Raji (cell line): ENCODE measurements around the gene SFTPB.

Experiments
- POLR2A ChIP-seq: IDR thresholded peaks from 2 replicates; pipeline ENCODE4 v1.6.1; 2011; ENCODE audit warnings: low read depth, low read length, control low read depth; ENCODE audit not compliant: insufficient read depth

SFTPB gene

GRCh38 chr2:85653996-85654395, 14.0 kb downstream of the SFTPB start:
- TF ChIP-seq POLR2A = no peak

GRCh38 chr2:85652056-85652455, 15.9 kb downstream of the SFTPB start:
- TF ChIP-seq POLR2A = no peak

- no peak for TF ChIP-seq POLR2A
Observed at GRCh38 chr2:85651097-85651496, 16.9 kb downstream of the SFTPB start.

GRCh38 chr2:85650456-85650855, 17.5 kb downstream of the SFTPB start:
- no peak for TF ChIP-seq POLR2A

DNA sequence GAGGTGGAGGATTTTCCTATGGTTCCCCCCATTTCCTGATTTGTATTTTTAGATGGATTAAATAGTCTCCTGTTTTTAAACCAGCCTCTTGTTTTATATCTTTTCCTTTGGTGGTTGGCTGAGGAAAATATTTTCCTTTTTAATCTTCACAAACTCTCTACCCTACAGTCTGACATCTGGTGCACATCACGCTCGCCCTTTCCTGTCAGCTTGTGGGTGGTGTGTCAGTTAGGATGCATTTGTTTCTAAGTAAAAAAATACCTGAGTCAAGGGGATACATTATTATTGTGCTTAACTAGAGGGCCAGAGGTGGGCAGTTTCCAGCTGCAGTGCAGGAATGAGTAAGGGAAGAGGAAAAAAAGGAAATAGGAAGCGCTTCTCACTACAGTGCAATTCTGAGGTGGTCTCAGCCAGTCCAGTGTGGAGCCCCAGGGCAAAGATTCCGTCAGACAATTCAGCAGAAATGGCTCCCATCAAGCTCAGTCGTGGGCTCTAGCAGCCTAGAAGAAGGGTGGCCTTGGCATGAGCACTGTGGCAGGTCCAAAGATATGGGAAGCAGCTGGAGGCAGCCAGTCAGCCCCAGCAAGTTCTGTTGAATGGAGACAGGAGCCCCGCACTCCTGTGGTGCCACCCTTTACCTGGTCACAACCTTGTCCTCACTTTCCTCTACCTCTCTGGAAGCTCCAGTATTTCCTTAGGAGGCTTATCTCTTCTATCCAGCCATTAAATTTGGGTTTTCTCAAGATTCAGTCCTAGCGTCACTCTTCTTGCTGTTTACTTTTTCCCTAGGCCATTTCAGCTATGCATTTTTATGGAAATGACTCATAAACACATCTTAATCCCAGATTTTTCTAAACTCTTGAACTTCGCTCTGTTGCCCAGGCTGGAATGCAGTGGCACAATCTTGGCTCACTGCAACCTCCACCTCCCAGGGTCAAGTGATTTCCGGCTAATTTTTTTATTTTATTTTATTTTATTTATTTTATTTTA, 18.5 kb downstream of the SFTPB start:
- TF ChIP-seq POLR2A = no peak

- TF ChIP-seq POLR2A = no peak
Observed at GRCh38 chr2:85648619-85649018, 19.4 kb downstream of the SFTPB start.

GRCh38 chr2:85647823-85648526, 20.0 kb downstream of the SFTPB start:
- TF ChIP-seq POLR2A = no peak

GRCh38 chr2:85646166-85646565, 21.8 kb downstream of the SFTPB start:
- no peak for TF ChIP-seq POLR2A

DNA sequence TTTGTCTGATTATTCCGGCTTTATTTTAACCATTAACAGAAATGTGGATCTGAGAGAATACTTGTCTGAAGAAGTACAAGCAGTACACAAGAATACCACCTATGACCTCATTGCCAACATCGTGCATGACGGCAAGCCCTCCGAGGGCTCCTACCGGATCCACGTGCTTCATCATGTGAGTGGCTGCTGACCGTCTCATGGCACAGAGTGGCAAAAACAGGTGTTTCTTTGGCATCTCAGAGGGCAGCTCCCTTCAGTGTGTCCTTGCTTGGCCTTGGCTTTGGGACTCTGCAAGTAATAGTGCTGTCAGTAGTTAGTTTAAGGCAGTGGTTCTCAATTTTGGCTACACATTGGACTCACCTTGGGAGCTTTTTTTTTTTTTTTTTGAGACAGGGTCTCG, 23.1 kb downstream of the SFTPB start:
- no peak for TF ChIP-seq POLR2A

GRCh38 chr2:85642725-85643124, 25.3 kb downstream of the SFTPB start:
- TF ChIP-seq POLR2A = no peak

DNA sequence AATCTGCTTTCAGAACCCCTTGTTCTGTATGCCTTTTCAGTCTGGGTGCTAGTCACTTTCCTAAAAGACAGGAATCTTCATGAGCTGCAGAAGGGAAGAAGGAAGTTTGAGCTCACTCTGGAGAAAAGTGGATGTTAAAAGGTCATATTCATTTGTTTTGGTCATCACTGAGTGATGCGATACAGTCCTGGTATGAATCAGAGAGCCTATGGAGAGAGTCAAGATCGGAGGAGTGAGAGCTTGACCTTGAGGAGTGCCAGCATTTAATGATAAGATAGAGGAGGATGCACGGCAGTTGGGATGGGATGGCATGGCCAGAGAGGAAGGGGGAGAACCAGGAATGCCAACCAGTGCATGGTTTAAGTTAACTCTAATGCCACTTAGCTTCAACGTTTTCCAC, 32.4 kb downstream of the SFTPB start:
- no peak for TF ChIP-seq POLR2A

DNA sequence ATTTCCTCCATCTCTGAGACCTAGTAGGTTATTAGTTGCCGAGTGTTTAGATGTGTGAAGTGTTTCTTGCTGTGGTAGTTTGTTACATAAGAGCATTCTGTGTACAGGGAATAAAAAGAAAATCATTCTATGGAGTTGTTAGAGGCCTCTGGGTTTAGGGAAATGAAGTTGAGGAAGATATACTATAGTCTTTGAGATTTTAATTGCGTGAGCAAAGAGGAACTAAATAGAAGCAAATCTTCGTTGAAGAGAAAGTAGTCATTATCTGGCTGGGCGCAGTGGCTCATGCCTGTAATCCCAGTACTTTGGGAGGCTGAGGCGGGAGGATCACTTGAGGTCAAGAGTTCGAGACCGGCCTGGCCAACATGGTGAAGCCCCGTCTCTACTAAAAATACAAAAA, 33.0 kb downstream of the SFTPB start:
- TF ChIP-seq POLR2A = no peak

DNA sequence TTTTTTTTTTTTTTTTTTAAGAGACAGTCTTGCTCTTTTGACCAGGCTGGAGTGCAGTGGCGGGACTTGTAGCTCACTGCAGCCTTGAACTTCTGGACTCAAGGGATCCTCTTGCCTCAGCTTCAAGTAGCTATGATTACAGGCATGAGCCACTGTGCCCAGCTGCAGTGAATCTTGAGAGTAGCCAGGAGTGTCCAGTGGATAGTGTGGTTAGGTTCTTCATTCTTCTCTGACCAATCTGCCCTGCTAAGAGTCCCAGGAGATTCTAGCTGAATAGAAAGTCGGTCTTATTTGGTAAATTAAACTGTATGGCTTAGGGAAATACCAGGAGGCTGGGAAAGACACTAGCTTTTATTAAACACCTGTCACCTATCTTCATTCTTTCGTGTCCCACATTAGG, 36.7 kb downstream of the SFTPB start:
- no peak for TF ChIP-seq POLR2A

- no peak for TF ChIP-seq POLR2A
Observed at GRCh38 chr2:85628658-85629057, 39.3 kb downstream of the SFTPB start.

DNA sequence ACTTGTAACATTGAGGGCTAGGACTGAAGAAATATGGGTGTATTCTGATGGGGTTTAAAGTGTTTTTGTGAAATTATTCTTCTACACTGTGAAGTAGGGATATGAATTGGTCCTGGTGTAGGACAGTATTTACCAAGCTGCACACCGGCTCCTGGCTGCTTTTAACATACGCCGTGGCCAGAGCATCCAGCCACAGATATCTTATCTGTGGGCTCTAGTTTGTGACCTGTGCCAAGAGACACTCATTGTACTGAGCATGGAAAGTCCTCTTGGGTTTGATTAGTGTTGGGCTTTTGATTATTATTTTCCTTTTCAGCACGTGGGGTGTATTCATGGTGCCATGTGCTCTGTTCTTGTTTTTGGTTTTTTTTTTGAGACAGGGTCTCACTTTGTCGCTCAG, 44.0 kb downstream of the SFTPB start:
- TF ChIP-seq POLR2A = no peak

- no peak for TF ChIP-seq POLR2A
Observed at GRCh38 chr2:85621338-85621737, 46.7 kb downstream of the SFTPB start.
